RCC 7860 (cell line): ENCODE results near the gene FASTKD1.
A peak's percentile ranks its signal among the peaks of the same experiment; 100 is the strongest.
"Not testable (repeated sequence)": the region's sequence is repeated elsewhere in the genome, so short reads cannot be mapped to it uniquely, and the experiment has no call there.

ENCODE experiments used
- DNase-seq: peaks from one replicate; pipeline ENCODE4 v3.0.0-alpha.2; 2015; ENCODE audit warnings: low spot score
- FAIRE-seq: peaks from 2 replicates; lab custom pipeline; 2012; peaks lifted over from hg19 to GRCh38; lab: Jason Lieb, UNC

FASTKD1 gene, protein sequence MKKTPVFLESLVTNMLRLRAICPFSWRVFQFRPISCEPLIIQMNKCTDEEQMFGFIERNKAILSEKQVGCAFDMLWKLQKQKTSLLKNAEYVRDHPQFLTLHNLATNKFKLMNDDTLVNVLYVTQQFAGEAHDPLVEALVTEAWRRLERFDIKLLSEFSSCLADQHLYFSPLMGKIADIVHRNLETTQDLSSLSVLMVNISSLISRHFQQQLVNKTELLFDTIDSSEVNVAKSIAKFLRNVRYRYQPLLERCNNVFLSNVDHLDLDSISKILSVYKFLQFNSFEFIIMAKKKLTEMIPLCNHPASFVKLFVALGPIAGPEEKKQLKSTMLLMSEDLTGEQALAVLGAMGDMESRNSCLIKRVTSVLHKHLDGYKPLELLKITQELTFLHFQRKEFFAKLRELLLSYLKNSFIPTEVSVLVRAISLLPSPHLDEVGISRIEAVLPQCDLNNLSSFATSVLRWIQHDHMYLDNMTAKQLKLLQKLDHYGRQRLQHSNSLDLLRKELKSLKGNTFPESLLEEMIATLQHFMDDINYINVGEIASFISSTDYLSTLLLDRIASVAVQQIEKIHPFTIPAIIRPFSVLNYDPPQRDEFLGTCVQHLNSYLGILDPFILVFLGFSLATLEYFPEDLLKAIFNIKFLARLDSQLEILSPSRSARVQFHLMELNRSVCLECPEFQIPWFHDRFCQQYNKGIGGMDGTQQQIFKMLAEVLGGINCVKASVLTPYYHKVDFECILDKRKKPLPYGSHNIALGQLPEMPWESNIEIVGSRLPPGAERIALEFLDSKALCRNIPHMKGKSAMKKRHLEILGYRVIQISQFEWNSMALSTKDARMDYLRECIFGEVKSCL

GRCh38 chr2:169573160-169573973 is at the start of gene FASTKD1:
Gene FASTKD1 (minus strand): TSS chr2:169573865. CDS start chr2:169572029, 1,836 bp downstream.
- DNase-seq (peak; percentile 79), FAIRE-seq (peak; percentile 85)

- no peak for DNase-seq
- FAIRE-seq: no peak
Measured at GRCh38 chr2:169623235-169623634, 49.6 kb upstream of the FASTKD1 start.

- no peak for FAIRE-seq
Measured at GRCh38 chr2:169620509-169620908, 46.8 kb upstream of the FASTKD1 start.

DNA sequence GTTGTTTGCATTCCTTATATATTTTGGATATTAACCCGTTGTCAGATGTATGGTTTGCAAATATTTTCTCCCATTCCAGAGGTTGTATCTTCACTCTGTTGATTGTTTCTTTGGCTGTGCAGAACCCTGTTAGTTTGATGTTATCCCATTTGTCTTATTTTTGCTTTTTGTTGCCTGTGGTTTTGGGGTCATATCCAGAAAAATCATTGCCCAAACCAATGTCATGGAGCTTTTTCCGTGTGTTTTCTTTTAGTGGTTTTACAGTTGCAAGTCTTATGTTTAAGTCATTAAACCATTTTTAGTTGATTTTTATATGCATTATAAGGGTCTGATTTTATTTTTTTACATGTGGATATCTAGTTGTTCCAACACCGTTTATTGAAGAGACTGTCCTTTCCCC is 46.3 kb upstream of the FASTKD1 start:
- FAIRE-seq (no peak), DNase-seq (no peak)

More at GRCh38 chr2:169620509-169620908, 46.8 kb upstream of the FASTKD1 start:
- no peak for DNase-seq

- DNase-seq, FAIRE-seq: not testable (repeated sequence)
Measured at GRCh38 chr2:169615982-169616381, 42.3 kb upstream of the FASTKD1 start.

DNA sequence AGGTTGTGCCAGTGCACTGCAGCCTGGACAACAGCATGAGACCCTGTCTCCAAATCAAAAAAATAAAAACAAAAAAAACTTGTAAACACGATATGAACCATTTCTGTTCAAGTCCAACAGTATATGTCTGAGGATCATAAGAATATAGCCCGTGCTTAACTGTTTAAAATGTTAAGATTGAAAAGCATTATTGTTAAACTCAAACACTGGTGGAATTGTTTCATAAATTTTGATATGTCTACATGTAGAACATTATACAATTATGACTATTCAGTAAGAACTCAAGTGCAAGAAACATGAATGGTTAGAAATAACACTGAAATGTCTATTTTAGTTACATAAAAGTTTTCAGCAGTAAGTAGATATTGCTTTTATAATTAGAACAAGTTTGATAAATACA is 40.2 kb upstream of the FASTKD1 start:
- FAIRE-seq (no peak), DNase-seq (no peak)

DNA sequence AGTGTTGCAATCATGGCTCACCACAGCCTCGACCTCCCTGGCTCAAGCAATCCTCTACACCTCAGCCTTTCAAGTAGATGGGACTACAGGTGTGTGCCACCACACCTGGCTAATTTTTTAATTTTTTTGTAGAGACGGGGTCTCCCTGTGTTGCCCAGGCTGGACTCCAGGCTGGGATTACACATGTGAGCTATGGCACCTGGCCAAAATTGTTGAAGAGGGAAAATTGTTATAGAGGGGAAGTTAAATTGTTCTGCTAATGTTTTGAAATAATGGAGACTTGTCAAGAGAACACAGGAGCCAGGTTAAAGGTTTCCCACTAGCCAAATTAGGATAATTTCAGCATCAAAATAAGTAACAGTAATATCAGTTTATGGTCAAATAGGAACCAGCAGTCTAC is 35.6 kb upstream of the FASTKD1 start:
- DNase-seq: peak; percentile 1
- FAIRE-seq: no peak

GRCh38 chr2:169599568-169599967 is 25.9 kb upstream of the FASTKD1 start:
- no peak for FAIRE-seq

DNA sequence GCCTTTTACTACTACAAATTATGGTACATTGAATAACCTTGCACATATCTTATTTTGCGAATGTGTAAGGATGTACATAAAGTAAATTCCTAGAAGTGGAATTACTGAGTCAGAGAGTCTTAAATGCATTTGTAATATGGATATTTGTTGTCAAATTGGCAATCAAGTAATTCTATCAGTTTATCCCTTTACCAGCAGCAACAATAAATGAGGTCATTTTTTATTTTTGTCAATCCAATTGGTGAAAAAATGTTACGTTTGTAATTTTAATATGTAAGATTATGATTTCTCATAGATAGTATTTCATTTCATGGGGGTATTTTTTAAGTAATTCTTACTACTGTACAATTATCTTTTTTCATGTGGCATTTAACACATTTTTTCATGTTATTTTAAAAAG is 25.3 kb upstream of the FASTKD1 start:
- no peak for FAIRE-seq

More at GRCh38 chr2:169599568-169599967, 25.9 kb upstream of the FASTKD1 start:
- DNase-seq: no peak

GRCh38 chr2:169596546-169596945 is 22.9 kb upstream of the FASTKD1 start:
- DNase-seq, FAIRE-seq: not testable (repeated sequence)

More for the DNA sequence above, 25.3 kb upstream of the FASTKD1 start:
- DNase-seq: no peak

GRCh38 chr2:169590804-169591203 is 17.1 kb upstream of the FASTKD1 start:
- DNase-seq (no peak), FAIRE-seq (no peak)

GRCh38 chr2:169585673-169586072 is 12.0 kb upstream of the FASTKD1 start:
- DNase-seq (no peak), FAIRE-seq (no peak)

GRCh38 chr2:169584005-169584877 is 10.6 kb upstream of the FASTKD1 start, which contains the start of gene PPIG:
Gene PPIG (plus strand): TSS chr2:169584351. CDS start chr2:169604042, 19,691 bp downstream.
- FAIRE-seq: no peak
- peak; percentile 81 for DNase-seq

GRCh38 chr2:169583518-169583917 is 9.9 kb upstream of the FASTKD1 start:
- DNase-seq (no peak), FAIRE-seq (no peak)

- FAIRE-seq, DNase-seq: not testable (repeated sequence)
Measured at GRCh38 chr2:169582552-169583266, 9.0 kb upstream of the FASTKD1 start.

GRCh38 chr2:169579044-169579443 is 5.4 kb upstream of the FASTKD1 start:
- FAIRE-seq: no peak

GRCh38 chr2:169575264-169575663 is 1.6 kb upstream of the FASTKD1 start:
- FAIRE-seq, DNase-seq: not testable (repeated sequence)

More at GRCh38 chr2:169579044-169579443, 5.4 kb upstream of the FASTKD1 start:
- no peak for DNase-seq

DNA sequence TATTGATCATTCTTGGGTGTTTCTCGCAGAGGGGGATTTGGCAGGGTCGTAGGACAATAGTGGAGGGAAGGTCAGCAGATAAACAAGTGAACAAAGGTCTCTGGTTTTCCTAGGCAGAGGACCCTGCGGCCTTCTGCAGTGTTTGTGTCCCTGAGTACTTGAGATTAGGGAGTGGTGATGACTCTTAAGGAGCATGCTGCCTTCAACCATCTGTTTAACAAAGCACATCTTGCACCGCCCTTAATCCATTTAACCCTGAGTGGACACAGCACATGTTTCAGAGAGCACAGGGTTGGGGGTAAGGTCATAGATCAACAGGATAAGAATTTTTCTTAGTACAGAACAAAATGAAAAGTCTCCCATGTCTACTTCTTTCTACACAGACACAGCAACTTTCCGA is 874 bp upstream of the FASTKD1 start:
- DNase-seq, FAIRE-seq: not testable (repeated sequence)

DNA sequence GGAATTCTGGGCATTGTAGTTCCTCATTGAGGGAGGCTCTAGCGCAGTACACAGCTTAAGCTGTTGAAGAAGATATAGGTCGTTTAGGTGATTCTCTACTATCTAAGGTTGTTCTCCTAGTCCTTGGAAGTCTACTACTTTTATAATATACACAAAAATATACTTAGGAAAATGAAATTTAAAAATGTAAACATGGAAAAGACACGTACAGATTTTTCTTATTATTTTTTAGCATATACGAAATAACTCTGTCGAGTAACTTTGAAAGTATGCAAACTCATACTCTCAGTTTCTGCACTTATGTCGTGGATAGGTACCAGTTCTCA is 272 bp upstream of the FASTKD1 start:
- no peak for FAIRE-seq

More for the DNA sequence above, 272 bp upstream of the FASTKD1 start:
- no peak for DNase-seq
